HUES64 (cell line): Measurements from ENCODE around the gene LBP.
"Not testable (repeated sequence)": the region's sequence is repeated elsewhere in the genome, so short reads cannot be mapped to it uniquely, and the experiment has no call there.

Experiments used
- H3K27ac ChIP-seq: 2 replicates; pipeline ENCODE4 v1.7.0; 2013; ENCODE audit warnings: low read depth, low read length, inconsistent platforms
- H3K27me3 ChIP-seq: 2 replicates; pipeline ENCODE4 v1.6.1; 2013; ENCODE audit warnings: mild to moderate bottlenecking, low read length; ENCODE audit not compliant: insufficient read depth
- H3K36me3 ChIP-seq: 2 replicates; pipeline ENCODE4 v1.6.1; 2013; ENCODE audit warnings: mild to moderate bottlenecking, low read length; ENCODE audit not compliant: insufficient read depth
- H3K4me1 ChIP-seq: 2 replicates; pipeline ENCODE4 v1.6.1; 2013; ENCODE audit warnings: mild to moderate bottlenecking, low read length, moderate library complexity; ENCODE audit not compliant: insufficient read depth
- H3K4me3 ChIP-seq: 2 replicates; pipeline ENCODE4 v1.5.1; 2013; ENCODE audit warnings: mild to moderate bottlenecking, low read length, moderate library complexity
- H3K9ac ChIP-seq: 2 replicates; pipeline ENCODE4 v1.6.1; 2013; ENCODE audit warnings: mild to moderate bottlenecking, low read depth, low read length
- H3K9me3 ChIP-seq: 2 replicates; pipeline ENCODE4 v1.6.1; 2013; ENCODE audit warnings: low read depth, low read length; ENCODE audit not compliant: insufficient read depth
- WGBS: fragments of 150-250, 120-280 bp; methylation state at CpG from one replicate; pipeline ENCODE4 v1.1.7; 2013; ENCODE audit warnings: missing lambda C conversion rate; 5-methylcytosine and 5-hydroxymethylcytosine counted together

LBP gene

GRCh38 chr20:38307371-38308046, 38.8 kb upstream of the LBP start:
- H3K27me3 ChIP-seq, result no peaks in the 10 kb centered on the region
- 87% methylated on average over 8 of the region's 8 CpGs for WGBS
- H3K9ac ChIP-seq, result no peak overlapping the region
- no peaks in the 10 kb centered on the region for H3K4me1 ChIP-seq
- H3K36me3 ChIP-seq, result no peaks in the 10 kb centered on the region
- H3K4me3 ChIP-seq, result no peak overlapping the region
- H3K27ac ChIP-seq, result no peak overlapping the region
- H3K9me3 ChIP-seq, result no peaks in the 10 kb centered on the region

GRCh38 chr20:38308047-38308438, 38.2 kb upstream of the LBP start:
- Histone ChIP-seq H3K4me1 (no peaks in the 10 kb centered on the region), H3K9me3 (no peaks in the 10 kb centered on the region), H3K4me3 (no peak overlapping the region), H3K27me3 (no peaks in the 10 kb centered on the region), H3K27ac (no peak overlapping the region), H3K36me3 (no peaks in the 10 kb centered on the region), H3K9ac (no peak overlapping the region)
- WGBS, result 88% methylated on average over 4 of the region's 4 CpGs

GRCh38 chr20:38308447-38308846, 37.8 kb upstream of the LBP start:
- no peaks in the 10 kb centered on the region for H3K27me3 ChIP-seq
- WGBS, result 80% methylated on average over 1 of the region's 1 CpG

GRCh38 chr20:38311091-38311490, 35.2 kb upstream of the LBP start:
- no peak overlapping the region for H3K27ac ChIP-seq
- no peak overlapping the region for H3K4me3 ChIP-seq
- no peaks in the 10 kb centered on the region for H3K9me3 ChIP-seq
- H3K36me3 ChIP-seq, result no peaks in the 10 kb centered on the region
- H3K4me1 ChIP-seq, result no peaks in the 10 kb centered on the region
- 90% methylated on average over 3 of the region's 3 CpGs for WGBS
- no peak overlapping the region for H3K9ac ChIP-seq
- H3K27me3 ChIP-seq, result no peaks in the 10 kb centered on the region

More at GRCh38 chr20:38308447-38308846, 37.8 kb upstream of the LBP start:
- H3K27ac ChIP-seq, result no peak overlapping the region
- H3K9me3 ChIP-seq, result no peaks in the 10 kb centered on the region
- no peak overlapping the region for H3K4me3 ChIP-seq
- H3K36me3 ChIP-seq, result no peaks in the 10 kb centered on the region
- no peaks in the 10 kb centered on the region for H3K4me1 ChIP-seq
- H3K9ac ChIP-seq, result no peak overlapping the region

DNA sequence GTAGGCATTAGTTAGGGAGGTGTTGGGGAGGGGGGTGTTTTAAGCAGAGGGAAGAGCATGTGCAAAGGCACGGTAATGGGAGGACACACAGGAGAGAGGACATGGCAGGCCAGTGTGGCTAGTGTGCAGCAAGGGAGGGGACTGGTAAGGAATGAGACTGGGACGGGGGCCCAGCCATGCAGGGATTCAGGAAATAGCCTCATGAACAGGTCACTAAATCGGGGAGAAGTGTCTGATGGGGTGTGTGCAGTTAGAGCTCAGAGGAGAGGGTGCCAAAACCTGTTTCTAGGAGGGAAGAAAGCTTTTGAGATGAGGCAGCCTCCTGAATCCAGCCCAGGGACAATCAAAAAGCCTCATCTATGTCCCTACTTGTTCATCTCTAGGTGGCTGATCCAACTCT, 34.8 kb upstream of the LBP start:
- H3K27ac ChIP-seq, result no peak overlapping the region
- no peaks in the 10 kb centered on the region for H3K27me3 ChIP-seq
- H3K9me3 ChIP-seq, result no peaks in the 10 kb centered on the region
- no peak overlapping the region for H3K9ac ChIP-seq
- H3K4me1 ChIP-seq, result no peaks in the 10 kb centered on the region
- no peak overlapping the region for H3K4me3 ChIP-seq
- 82% methylated on average over 3 of the region's 3 CpGs for WGBS
- H3K36me3 ChIP-seq, result no peaks in the 10 kb centered on the region

DNA sequence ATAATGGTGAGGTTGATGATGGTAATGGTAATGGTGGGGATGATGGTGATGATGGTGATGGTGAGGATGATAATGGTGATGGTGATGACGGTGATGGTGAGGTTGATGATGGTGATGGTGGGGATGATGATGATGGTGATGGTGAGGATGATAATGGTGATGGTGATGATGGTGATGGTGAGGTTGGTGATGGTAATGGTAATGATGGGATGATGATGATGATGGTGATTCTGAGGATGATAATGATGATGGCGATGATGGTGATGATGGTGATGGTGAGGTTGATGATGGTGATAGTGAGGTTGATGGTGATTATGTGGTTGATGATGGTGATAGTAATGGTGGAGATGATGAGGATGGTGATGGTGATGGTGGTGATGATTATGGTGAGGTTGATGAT, 32.6 kb upstream of the LBP start:
- Histone ChIP-seq H3K4me3 (no peak overlapping the region), H3K9ac (no peak overlapping the region), H3K36me3 (no peaks in the 10 kb centered on the region), H3K4me1 (no peaks in the 10 kb centered on the region), H3K27me3 (no peaks in the 10 kb centered on the region), H3K9me3 (no peaks in the 10 kb centered on the region), H3K27ac (no peak overlapping the region)
- WGBS, result 94% methylated on average over 2 of the region's 2 CpGs

- H3K27me3 ChIP-seq, H3K9me3 ChIP-seq, H3K9ac ChIP-seq, H3K36me3 ChIP-seq, H3K4me1 ChIP-seq, H3K27ac ChIP-seq, H3K4me3 ChIP-seq: not testable (repeated sequence)
- WGBS, result 91% methylated on average over 1 of the region's 1 CpG
Observed at GRCh38 chr20:38314350-38314749, 31.9 kb upstream of the LBP start.

DNA sequence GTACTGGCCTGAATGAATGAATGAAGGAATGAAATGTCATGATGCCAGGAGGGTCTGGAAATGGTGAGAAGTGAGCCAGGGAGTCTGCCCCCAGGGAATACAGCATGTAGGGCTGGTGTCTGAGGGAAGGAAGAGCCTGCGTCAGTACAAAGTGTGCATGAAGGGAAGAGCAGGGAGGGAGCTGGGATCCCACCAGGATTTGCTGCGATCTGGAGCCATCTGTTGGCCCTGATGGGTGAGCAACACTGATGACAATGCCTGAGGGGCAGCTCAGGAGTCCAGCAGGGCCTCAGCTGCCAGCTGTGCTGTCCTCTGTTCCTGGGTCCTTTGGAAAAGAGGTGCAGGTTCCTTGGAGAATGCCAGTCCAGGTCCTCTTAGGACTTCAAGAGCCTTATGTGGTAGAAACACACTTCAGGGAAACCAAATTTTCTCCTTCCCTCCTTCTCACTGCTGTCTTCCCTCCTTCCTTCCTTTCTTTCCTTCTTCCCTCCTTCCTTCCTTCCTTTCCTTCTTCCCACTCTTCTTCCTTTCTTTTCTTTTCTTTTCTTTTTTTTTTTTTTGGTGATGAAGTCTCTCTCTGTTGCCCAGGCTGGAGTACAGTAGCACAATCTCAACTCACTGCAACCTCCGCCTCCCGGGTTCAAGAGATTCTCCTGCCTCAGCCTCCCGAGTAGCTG, 30.9 kb upstream of the LBP start:
- Histone ChIP-seq H3K4me1 (no peaks in the 10 kb centered on the region), H3K9ac (no peak overlapping the region), H3K36me3 (no peaks in the 10 kb centered on the region), H3K27me3 (no peaks in the 10 kb centered on the region), H3K9me3 (no peaks in the 10 kb centered on the region), H3K4me3 (no peak overlapping the region), H3K27ac (no peak overlapping the region)
- 76% methylated on average over 5 of the region's 5 CpGs for WGBS

GRCh38 chr20:38316341-38316740, 29.9 kb upstream of the LBP start:
- Histone ChIP-seq H3K4me3 (no peak overlapping the region), H3K9me3 (no peaks in the 10 kb centered on the region), H3K36me3 (no peaks in the 10 kb centered on the region), H3K27ac (no peak overlapping the region), H3K9ac (no peak overlapping the region), H3K27me3 (no peaks in the 10 kb centered on the region), H3K4me1 (no peaks in the 10 kb centered on the region)
- WGBS, result 84% methylated on average over 4 of the region's 4 CpGs

GRCh38 chr20:38317422-38317821, 28.9 kb upstream of the LBP start:
- Histone ChIP-seq H3K36me3 (no peaks in the 10 kb centered on the region), H3K4me3 (no peak overlapping the region), H3K4me1 (no peaks in the 10 kb centered on the region), H3K27me3 (no peaks in the 10 kb centered on the region), H3K9ac (no peak overlapping the region), H3K27ac (no peak overlapping the region), H3K9me3 (no peaks in the 10 kb centered on the region)
- WGBS, result 94% methylated on average over 3 of the region's 3 CpGs

- Histone ChIP-seq H3K27me3 (no peaks in the 10 kb centered on the region), H3K4me3 (no peak overlapping the region), H3K9me3 (no peaks in the 10 kb centered on the region), H3K27ac (no peak overlapping the region), H3K4me1 (no peaks in the 10 kb centered on the region), H3K9ac (no peak overlapping the region), H3K36me3 (no peaks in the 10 kb centered on the region)
- WGBS, result 73% methylated on average over 6 of the region's 6 CpGs
Observed at GRCh38 chr20:38320221-38320620, 26.1 kb upstream of the LBP start.
